Gastrocnemius medialis (tissue), 4 donors: Measurements from ENCODE around the gene MAEA. TPM values are rescaled to one million over a fixed set of nuclear protein-coding genes. Genes with fewer than 3 reads are reported as not detected.
A peak's percentile ranks its signal among the peaks of the same experiment; 100 is the strongest.

Experiments used
- ATAC-seq, 2 donors: fragments of 150-250 bp; one replicate each; pipeline ENCODE4 v1.9.1; 2016
- DNase-seq, 2 donors: peaks; one replicate each; pipeline ENCODE4 v3.0.0-alpha.2; 2019
- H3K27ac ChIP-seq, 4 donors: fragments of 200-600 bp; sonication (generic); 1 replicate in 1 of 4; 2 replicates in 3 of 4; pipeline ENCODE4 v1.5.1; 2016 to 2018; ENCODE audit warnings: mild to moderate bottlenecking in 2 of 4, moderate library complexity in 1 of 4
- H3K27me3 ChIP-seq, 3 donors: fragments of 200-600 bp; sonication (generic) in 2 of 3; 1 replicate in 1 of 3; 2 replicates in 2 of 3; pipeline versions ENCODE4 v1.5.1 to v1.6.0; 2016 to 2019; ENCODE audit warnings: mild to moderate bottlenecking in 1 of 3, moderate library complexity in 1 of 3
- H3K36me3 ChIP-seq, 2 donors: fragments of 200-600 bp; sonication (generic) in 1 of 2; one replicate each; pipeline ENCODE4 v1.5.1; 2017 to 2018
- H3K4me1 ChIP-seq, 2 donors: fragments of 200-600 bp; sonication (generic) in 1 of 2; one replicate each; pipeline ENCODE4 v1.5.1; 2016 to 2017; ENCODE audit warnings: mild to moderate bottlenecking in 2 of 2
- H3K4me3 ChIP-seq, 4 donors: fragments of 200-600 bp; sonication (generic) in 3 of 4; 1 replicate in 1 of 4; 2 replicates in 3 of 4; pipeline ENCODE4 v1.5.1; 2016 to 2019; ENCODE audit warnings: mild to moderate bottlenecking in 2 of 4
- H3K9me3 ChIP-seq, 3 donors: fragments of 200-600 bp; sonication (generic) in 2 of 3; 1 replicate in 1 of 3; 2 replicates in 2 of 3; pipeline ENCODE4 v1.5.1; 2016 to 2019
- CTCF ChIP-seq, 5 experiments: fragments of 450-650 bp in 3 of 5; fragments of 200-600 bp in 2 of 5; sonication (generic) in 2 of 5; IDR thresholded peaks in 4 of 5; conservative IDR thresholded peaks in 1 of 5; 1 replicate in 4 of 5; 2 replicates in 1 of 5; pipeline ENCODE4 v1.5.1; 2016 to 2019; ENCODE audit warnings: antibody characterized with exemption in 5 of 5, mild to moderate bottlenecking in 3 of 5, moderate library complexity in 3 of 5
- POLR2A ChIP-seq, 2 donors: fragments of 450-650 bp; IDR thresholded peaks; one replicate each; pipeline ENCODE4 v1.6.1; 2017; ENCODE audit warnings: antibody characterized with exemption in 2 of 2, mild to moderate bottlenecking in 2 of 2, moderate library complexity in 2 of 2
- in situ Hi-C, 4 donors: fragments of 200-750 bp; cut with MboI; loops; one replicate each; pipeline versions ENCODE4 v1.15.0 to v1.8.0; 2017; ENCODE audit warnings: low sequenced_read_pairs in 4 of 4
- intact Hi-C: fragments of 100-400 bp; cut with DNase I; formaldehyde crosslinking; loops from one replicate; pipeline ENCODE4 v1.15.1; 2023; ENCODE audit warnings: low total_unique reads
- total RNA-seq, 4 donors: library from RNA; depleted of rRNA; stranded (reverse); fragments of >200 nt; gene quantifications; one replicate each; pipeline versions ENCODE4 v1.1.0 to v1.2.3, GENCODE V29; 2016

The MAEA gene
- total RNA-seq, 4 donors from 2014 or later, result 30.0 to 42.7 (median 34.3) TPM

- in situ Hi-C loops (loop anchor here (5.0 to 25.0 kb wide), 4 partner anchors 218 to 282 kb away; no protein-coding TSS in a partner anchor), intact Hi-C loops (loop anchor here (2.0 kb wide), 1 partner anchor 274 kb away; no protein-coding TSS in a partner anchor)
- no peak for DNase-seq
- Histone ChIP-seq H3K27me3 (no peaks in the 10 kb centered on the region), H3K36me3 (peaks cover 0 to 23% of the 10 kb centered on the region in 2 donors), H3K4me3 (no peak overlapping the region), H3K27ac (no peak overlapping the region), H3K9me3 (no peaks in the 10 kb centered on the region), H3K4me1 (peaks cover 3 to 4% of the 10 kb centered on the region in 2 donors)
- TF ChIP-seq POLR2A (IDR thresholded peaks at IDR 0.05) (no peak), CTCF (IDR thresholded peaks at IDR 0.05 in 4 of 5, conservative IDR thresholded peaks at IDR 0.05 in 1 of 5) (no peak)
- no peak for ATAC-seq
Observed at GRCh38 chr4:1354983-1355275, 65.2 kb downstream of the MAEA start.

DNA sequence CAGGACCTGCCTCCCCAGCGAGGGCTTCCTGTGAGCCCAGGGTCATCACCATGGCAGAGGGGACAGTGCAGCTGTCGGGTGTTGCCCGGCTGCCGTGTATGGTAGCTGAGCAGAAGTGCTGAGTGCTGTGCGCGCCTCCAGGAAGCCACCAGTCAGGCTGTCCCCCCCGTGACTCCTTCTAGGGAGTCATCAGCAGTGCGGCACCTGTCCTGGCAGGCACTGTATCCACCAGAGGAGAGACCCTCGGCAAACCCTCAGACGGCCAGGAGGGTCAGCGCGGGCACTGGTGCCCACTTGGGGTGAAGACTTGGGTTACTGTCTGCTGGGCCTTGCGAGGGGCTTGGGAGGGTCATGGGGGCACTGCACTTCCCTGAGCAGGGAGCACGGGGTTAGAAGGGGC lies 65.7 kb downstream of the MAEA start:
- no peaks in the 10 kb centered on the region for H3K27me3 ChIP-seq
- peaks cover 3 to 4% of the 10 kb centered on the region in 2 donors for H3K4me1 ChIP-seq
- DNase-seq, result no peak
- in situ Hi-C loops (loop anchor here in 3 of 4 donors (10.0 to 25.0 kb wide), 3 partner anchors 218 to 282 kb away; no protein-coding TSS in a partner anchor), intact Hi-C loops (loop anchor here (2.0 kb wide), 1 partner anchor 273 kb away; no protein-coding TSS in a partner anchor)
- no peak overlapping the region for H3K4me3 ChIP-seq
- H3K9me3 ChIP-seq, result no peaks in the 10 kb centered on the region
- TF ChIP-seq POLR2A (IDR thresholded peaks at IDR 0.05), result no peak
- no peak for TF ChIP-seq CTCF (IDR thresholded peaks at IDR 0.05 in 4 of 5, conservative IDR thresholded peaks at IDR 0.05 in 1 of 5)
- ATAC-seq, result no peak
- H3K27ac ChIP-seq, result no peak overlapping the region
- peaks cover 0 to 22% of the 10 kb centered on the region in 2 donors for H3K36me3 ChIP-seq

DNA sequence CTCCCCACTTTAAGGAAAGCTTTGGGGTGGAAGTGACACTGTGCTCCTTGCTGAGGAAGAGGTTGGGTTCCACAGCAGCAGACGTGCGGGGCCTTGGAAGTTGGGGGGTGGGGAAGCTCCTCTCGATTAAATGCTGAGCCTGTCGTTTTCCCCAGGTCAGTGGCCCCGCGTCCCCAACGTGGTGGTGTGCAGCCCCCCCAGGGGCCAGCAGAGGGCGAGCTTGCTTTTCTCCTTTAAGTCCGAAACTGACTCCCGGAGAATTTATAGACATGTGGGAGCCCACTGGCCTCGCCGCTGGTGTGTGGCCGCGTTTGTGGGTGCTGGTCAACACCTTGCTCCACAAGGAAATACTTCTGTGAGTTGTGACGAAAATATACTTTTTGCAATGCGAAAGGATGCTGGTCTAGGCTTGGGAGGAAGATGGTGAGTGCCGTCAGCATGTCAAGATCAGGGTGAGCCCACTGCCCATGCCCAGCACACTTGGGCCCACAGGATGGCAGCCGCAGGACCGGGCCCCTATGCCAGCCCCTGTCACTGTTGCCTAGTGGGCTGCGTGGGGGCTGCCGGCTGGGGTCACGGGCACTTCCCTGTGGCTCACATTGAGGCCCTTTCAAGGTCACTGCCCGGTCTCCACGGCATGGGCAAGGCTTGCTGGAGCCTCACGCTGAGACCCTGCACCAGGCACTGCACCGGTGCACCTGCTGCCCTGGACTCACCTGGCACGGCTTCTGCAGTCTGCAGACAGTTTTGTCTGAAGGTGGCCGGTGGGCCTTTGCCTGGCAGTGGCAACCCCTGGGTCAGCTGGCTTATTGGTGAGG lies 66.7 kb downstream of the MAEA start:
- H3K27me3 ChIP-seq, result no peaks in the 10 kb centered on the region
- H3K9me3 ChIP-seq, result no peaks in the 10 kb centered on the region
- ATAC-seq (no peak), DNase-seq (peak in 1 of 2 donors; percentile 38)
- H3K4me1 ChIP-seq, result peaks cover 3% of the 10 kb centered on the region in 2 donors
- no peak overlapping the region for H3K4me3 ChIP-seq
- H3K36me3 ChIP-seq, result peaks cover 0 to 22% of the 10 kb centered on the region in 2 donors
- TF ChIP-seq POLR2A (IDR thresholded peaks at IDR 0.05) (no peak), CTCF (IDR thresholded peaks at IDR 0.05 in 4 of 5, conservative IDR thresholded peaks at IDR 0.05 in 1 of 5) (peak; percentile 55 to 87 (median 73))
- no peak overlapping the region for H3K27ac ChIP-seq
- in situ Hi-C loops, result loop anchor here in 3 of 4 donors (10.0 to 25.0 kb wide), 3 partner anchors 219 to 281 kb away; no protein-coding TSS in a partner anchor
- intact Hi-C loops, result no loop called here

DNA sequence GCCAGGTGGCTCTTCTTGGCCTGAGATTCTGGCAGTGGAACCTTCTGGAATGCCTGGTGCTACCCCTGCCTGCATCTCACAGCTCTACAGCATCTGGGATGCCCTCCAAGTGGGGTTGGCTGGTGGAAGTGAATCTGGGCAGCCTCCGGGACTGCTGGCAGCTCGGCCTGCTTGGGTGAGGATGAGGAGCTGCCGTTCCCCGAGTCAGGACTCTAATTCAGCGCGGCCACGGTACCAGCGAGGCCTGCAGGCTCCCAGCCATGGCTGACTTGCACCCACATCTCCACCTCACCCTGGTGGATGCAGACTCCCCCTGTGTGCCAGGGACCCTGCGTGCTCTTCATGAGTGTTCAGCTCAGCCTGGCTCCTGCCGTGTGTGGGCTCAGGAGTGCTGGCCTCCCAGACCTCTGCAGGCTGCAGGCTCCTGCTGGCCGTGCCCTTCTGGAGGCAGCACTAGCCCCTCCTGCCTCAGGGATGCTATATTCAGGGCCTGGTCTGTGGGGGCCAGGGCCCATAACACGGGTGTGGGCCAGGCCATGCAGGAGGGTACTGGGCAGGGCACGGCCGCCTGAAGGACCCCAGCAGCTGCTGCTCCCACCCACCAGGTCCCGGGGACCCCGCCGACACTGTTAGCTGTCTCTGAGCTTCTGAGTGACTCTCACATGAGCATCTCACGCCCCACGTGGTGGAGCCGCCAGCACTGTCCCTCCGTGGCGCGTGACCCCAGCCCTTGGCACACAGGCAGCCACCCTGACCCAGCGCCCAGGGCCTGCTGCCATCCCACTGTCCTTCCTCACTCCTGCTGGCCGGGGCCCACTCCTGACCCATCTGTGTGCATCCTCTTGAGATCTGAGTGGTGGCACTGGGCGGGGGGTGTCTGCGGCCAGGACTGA lies 67.9 kb downstream of the MAEA start:
- no peak overlapping the region for H3K4me3 ChIP-seq
- intact Hi-C loops (no loop called here), in situ Hi-C loops (loop anchor here in 3 of 4 donors (10.0 to 25.0 kb wide), 3 partner anchors 220 to 280 kb away; no protein-coding TSS in a partner anchor)
- ATAC-seq (no peak), DNase-seq (no peak)
- peaks cover 0 to 18% of the 10 kb centered on the region in 2 donors for H3K36me3 ChIP-seq
- no peak for TF ChIP-seq CTCF (IDR thresholded peaks at IDR 0.05 in 4 of 5, conservative IDR thresholded peaks at IDR 0.05 in 1 of 5)
- TF ChIP-seq POLR2A (IDR thresholded peaks at IDR 0.05), result no peak
- no peaks in the 10 kb centered on the region for H3K9me3 ChIP-seq
- H3K27ac ChIP-seq, result no peak overlapping the region
- H3K4me1 ChIP-seq, result no peaks in the 10 kb centered on the region
- H3K27me3 ChIP-seq, result no peaks in the 10 kb centered on the region
